CD4-positive, alpha-beta T cell treated with Interleukin-4 for 1 hour (primary cell): Measurements from ENCODE around the gene MAB21L3.

Experiments used
- DNase-seq, 2 donors: peaks; one replicate each; pipeline ENCODE4 v3.0.0-alpha.2; 2020 to 2022

Gene MAB21L3

DNA sequence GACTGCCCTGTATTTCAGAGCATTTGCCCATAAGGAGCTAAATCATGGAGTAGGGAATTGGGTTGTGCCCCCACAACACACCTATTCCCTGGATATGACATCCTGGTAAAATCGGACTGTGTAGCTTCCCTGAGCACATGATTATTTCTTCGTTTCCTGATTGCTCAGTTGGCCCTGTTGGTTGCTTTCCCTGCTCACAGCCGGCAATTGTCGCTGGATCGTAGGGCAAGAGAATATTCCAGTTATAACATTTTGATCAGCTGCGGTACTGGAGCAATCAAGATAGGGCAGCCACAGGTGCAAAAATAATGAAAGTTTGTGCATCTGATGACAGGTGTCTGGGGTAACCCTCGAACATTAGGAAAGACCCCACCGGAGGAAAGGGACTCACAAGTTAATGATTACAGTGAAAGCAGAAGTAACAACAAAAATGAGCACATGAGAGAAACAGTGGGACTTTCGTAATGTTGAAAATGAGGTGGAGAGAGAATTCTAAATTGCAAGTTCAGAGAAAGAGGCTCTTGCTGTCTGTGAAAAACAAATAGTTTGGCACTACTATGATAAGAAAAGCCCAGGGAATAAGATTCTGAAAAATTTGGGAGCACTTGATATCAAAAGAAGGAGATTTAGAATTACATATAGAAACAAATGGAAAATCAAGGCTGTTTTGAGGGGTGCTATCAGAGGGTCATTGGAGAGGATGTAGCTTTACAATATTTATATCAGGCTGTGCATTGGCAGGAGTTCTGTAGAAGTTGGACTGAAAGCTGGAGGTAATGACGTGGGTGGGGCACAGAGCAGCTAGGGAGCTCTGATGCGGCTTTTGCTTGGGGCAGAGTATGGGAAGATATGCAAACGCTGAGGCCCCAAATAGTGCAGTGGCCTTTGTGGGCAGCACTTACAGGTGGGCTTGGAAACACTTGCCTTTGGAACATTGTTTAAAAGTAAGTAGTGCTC lies at the start of gene MAB21L3:
Gene MAB21L3 (plus strand): TSS at position 833 of the 957 bp plus-strand sequence. CDS start 1,217 bp downstream, outside the sequence.
- no peak for DNase-seq

DNA sequence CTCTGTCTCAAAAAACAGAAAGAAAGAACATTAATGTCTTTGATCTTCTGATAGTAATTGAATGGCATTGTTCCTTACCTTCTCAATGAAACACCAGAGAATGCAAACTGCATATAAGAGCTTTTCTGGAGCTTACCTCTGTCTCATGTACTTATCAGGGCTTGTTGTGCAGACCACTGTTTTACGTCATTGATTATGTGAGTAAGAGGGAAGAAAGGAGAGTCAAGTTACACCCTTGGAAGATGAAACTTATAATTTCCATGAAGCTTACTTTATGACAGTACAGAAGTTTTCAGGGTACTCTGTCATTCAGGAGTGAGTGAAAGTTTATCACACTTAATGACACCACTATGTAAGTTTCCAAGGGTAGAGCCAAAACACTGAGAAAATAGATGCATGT lies 49.0 kb upstream of the MAB21L3 start:
- DNase-seq = no peak

DNA sequence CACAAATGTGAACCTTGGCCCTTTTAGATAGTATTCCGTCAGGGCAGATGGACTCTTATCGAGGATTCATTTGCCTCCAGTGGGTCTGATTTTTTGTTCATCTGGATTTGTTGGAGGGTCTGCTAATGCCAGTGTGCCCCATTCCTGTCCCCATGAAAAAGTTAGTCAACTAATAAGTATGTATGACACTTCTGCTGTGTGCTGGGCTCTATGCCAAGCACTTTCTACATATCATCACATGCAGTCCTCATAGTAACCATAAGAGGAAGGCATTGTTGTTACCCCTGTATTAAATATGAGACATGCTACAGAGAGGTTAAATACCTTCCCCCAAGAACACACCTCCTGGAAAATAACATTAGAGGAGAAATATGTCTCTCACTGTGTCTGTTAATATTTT lies 46.6 kb upstream of the MAB21L3 start:
- DNase-seq = no peak

DNA sequence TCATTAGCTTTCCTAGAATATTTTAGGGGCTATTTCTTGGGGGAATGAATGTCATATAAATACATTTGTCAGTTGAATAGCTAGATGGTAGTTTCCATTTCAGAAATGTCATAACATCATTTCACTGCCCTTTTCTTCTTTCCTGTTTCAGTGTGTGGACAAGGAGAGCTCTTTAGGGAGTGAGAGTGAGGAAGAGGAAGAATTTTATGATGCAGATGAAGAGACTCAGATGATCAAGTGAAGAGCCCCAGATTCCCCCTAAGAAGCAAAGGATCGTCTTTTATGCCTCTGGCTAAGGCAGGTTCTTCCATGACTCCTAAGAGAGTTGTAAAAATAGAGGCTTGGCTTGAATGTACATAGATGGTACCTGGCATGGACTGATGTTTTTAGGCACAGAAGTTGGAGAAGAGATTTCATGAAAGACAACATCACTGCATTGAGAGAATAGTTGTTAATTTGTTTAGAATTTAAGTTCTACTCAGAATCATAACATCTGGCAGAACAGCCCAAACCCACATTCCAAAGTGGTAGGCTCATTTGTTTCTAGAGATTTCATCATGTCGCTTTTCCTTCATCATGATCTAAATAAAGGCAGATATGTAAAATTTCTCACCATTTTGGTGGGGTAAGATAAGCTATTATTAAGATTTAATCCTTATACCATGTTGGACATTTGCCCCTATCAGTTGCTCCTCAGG lies 44.2 kb upstream of the MAB21L3 start:
- no peak for DNase-seq

DNA sequence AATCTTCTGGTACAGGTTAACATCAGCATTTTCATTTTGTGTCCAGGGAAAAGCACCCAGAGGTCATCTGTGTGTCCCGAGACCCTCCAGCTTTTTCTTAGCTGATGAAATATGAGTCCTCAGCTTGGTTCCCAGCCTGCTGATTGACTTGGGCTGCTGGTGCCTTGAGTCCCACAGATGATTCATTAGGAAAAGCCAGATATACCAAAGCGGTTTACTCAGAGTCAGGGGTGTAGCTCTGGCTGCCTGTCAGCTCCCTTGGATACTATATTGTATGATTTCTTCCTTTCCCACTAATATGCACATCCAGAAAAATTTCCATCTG lies 43.7 kb upstream of the MAB21L3 start:
- no peak for DNase-seq

DNA sequence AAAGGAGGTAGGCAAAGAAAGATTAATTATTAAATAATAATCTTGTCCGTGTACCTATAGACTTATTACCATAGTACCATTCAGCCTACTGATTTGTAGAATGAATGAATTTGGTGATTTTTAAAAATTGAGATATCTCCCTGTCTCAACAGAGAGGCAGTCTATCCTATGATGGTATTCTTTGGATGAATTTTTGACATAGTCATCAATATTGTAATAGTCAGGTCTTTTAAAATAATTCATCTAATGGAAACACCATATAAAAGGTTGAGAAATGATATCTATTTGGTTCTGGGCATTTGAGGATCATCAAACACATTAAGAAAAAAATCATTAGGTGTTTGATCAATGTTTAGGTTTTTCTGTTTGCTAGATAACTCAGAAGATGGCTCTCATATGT lies 35.6 kb upstream of the MAB21L3 start:
- no peak for DNase-seq

DNA sequence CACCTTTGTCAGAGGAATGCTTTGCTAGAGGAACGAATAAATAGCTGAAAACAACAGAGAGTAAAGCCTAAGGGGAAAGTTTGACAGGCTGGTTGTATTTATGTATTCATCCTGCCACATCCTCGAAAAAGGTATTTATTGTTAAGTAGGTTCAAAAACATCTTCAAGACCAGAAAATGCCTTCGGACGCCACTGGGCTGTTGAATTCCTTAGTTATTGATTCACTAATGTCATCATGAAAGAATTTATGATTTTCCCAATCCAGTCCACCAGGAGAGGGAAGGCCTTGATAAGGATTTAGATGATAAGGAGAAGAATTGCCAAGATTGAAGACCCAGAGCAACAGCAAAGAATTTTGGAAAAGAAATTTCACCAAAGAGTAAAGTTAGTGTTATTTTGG lies 35.2 kb upstream of the MAB21L3 start:
- no peak for DNase-seq

DNA sequence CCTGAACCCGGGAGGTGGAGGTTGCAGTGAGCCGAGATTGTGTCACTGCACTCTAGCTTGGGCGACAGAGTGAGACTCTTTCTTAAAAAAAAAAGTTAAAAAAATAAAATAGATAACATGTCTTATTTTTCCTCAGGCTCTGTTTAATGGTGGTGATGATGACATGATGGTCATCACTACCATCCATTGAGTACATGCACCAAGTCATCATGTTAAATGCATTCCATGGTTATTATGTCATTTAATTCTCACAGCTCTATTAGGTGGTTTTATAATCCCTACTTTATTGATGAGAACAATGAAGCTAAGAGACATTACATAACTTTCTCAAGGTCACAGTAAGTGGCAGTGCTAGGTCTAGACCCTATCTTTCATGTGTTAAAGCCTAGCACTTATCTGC lies 34.4 kb upstream of the MAB21L3 start:
- no peak for DNase-seq

DNA sequence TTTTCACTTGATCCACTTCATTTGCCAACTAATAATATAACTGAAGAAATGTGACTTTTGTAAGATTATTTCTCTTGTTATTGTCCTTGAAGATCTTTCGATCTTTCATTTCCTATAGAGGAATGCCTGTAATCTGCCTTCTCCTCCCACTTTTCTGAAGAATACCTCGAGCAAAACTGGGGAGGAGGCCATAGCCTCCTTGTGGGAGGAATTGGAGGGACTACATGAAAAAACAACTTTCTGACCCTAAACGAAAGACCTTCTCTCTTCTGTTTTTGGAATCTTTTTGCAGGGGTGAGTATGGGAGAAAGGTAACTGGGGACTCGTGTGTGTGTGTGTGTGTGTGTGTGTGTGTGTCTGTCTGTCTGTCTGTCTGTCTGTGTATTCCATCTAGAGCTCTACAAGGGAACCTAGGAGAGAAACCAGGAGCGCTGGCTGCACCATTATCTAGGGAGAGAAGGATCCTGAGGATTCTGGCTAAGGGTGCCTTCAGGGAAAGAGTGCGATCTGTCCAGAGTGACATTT lies 32.4 kb upstream of the MAB21L3 start:
- no peak for DNase-seq

DNA sequence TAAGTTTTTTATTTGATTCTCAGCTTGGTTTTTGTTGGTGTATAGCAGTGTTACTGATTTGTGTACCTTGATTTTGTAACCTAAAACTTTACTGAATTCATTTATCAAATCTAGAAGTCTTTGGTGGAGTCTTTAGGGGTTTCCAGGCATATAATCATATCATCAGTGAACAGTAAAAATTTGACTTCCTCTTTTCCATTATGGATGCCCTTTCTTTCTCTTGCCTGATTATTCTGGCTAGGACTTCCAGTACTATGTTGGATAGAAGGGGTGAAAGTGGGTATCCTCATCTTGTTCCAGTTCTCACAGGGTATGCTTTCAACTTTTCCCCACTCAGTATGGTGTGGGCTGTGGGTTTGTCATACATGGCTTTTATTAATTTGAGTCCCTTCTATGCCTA lies 23.6 kb upstream of the MAB21L3 start:
- DNase-seq = no peak

DNA sequence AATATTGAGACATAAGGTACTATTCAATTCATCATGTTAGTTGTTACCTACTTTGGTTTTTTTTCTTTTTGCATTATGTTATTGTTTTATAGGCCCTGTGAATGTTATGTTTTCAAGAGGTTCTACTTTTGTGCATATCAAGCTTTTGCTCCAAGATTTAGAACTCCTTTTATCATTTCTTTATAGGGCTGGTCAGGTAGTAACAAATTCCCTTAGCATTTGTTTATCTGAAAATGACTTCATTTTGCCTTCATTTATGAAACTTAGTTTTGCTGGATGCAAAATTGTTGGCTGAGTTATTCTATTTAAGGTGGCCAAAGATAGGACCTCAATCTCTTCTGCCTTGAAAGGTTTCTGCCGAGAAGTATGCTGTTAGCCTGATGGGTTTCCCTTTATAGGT lies 21.3 kb upstream of the MAB21L3 start:
- no peak for DNase-seq

DNA sequence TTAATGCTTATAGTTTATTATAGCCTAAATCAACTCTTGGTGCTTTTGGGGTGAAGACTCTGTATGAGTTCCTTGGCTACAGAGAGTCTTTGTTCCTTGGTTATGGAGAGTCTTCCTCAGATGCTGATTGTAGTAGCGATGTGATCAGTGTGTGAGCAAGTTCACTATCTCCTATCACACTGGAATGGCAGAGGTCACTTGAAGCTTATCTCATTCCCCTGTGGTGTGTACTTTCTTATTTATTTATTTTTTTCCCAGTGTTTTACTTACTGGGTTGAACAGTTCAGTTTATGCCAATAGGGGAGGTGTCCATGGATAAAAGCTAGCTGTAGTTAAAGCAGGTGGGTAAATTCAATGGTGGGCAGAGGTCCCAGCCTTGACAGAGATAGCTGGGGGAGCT lies 20.1 kb upstream of the MAB21L3 start:
- DNase-seq = no peak

DNA sequence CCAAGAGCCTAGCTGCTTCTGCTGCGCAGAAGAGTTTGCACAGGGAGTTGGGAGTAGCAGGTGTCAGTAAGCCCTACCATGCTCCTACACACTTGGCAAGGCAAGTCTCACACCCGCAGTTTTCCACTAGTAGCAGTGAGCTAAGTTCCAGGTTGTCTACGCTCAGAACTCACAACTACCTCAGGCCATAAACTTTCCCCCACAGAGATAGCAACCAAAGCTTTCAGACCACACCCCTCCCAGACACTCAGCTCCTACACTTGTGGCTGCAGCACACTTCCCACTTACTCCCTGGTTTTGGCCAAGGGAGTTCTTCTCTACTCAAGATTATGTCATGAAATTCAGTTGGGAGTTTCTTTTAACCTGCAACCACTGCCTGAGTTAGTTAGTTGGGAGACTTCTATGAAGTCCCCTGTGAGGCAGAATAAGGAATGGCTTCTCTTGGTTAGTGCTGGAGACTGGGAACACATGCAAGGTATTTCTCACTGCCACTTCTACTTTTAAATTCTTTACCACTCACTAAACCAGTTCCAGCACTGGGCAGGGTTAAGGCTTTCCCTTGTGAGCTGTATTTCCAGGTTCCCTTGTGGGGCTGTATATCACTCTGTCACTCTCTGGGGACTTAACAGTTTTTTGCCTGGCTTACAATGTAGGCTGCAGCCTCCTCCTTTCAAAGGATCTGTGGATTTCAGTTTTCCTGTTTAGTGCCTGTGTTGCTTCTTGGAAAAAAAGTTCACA lies 18.3 kb upstream of the MAB21L3 start:
- no peak for DNase-seq

DNA sequence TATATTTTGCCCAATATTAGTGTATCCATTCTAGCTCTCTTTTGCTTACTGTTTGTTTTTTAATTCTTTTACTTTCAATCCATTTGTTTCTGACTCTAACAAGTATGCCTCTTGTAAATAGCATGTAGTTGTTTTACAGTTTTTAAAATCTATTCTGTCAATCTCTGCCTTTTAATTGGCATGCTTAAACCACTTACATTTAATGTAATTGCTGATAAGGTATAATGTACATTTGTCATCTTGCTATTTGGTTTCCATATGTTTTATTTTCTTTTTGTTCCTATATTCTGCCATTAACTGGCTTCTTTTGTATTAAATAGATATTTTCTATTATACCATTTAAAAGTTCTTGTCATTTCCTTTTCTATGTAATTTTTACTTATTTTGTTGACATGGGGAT lies 16.2 kb upstream of the MAB21L3 start:
- DNase-seq = no peak

DNA sequence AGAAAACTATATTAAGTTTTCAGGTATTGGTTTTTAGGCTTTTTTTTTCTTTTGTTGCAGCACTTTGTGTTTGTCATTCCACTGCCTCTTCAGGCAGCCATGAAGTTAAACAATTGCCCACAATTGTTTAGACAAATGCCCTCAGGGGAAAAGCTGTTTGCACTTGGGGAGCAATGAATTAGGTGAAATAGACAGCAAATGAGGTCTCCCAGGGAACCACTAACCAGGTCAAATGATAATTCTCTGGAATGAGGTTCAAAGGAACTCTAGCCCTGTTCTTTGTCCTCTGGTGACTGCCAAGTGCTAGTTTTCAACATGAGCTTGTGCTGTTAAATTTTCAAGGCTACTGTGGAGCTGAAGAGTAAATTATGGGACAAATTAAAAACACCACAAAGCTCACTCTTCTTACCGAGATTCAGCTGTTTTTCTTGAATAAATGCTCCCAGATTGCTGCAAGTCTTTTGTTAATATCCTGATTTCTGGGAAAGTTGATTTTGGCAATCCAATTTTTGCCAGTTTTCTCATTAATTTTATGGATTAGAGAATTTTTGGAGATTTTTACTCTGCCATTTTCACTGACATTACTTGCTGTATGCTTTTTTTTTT lies 15.1 kb upstream of the MAB21L3 start:
- DNase-seq = no peak

DNA sequence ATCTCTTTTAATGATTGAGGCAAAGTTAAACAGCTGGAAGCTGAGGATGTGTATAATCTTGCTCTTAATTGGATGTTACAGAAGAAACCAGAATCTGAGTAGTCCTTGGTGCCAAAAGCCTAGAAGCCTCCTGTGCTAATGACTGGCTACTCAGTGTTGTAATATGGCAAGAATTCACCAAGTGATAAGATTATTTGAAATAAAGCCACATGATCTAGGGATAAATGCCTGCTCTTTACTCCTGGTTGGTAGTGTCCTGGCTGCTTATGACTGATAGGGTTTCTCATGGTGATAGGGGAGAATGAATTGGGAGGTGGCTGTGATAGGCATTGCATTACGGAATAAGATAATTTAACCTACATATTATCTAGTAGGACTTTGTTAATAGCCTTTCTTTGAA lies 13.6 kb upstream of the MAB21L3 start:
- DNase-seq = no peak

DNA sequence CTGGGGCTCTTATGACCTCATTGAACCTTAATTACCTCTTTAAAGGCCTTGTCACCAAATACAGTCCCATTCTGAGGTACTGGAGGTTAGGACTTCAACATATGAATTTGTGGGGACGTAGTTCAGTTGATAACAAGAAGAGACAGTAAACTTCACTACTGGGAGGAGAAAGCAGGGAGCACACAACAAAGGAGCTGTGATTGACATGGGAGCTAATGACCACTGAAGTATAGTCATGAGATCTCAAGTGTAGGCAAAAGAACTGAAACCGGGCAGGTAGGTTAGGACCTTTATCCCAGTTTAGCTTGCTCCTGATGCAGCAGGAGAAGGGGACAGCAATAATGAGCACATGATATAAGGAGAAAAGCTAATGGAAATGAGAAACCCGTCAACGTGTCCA lies 11.8 kb upstream of the MAB21L3 start:
- no peak for DNase-seq

DNA sequence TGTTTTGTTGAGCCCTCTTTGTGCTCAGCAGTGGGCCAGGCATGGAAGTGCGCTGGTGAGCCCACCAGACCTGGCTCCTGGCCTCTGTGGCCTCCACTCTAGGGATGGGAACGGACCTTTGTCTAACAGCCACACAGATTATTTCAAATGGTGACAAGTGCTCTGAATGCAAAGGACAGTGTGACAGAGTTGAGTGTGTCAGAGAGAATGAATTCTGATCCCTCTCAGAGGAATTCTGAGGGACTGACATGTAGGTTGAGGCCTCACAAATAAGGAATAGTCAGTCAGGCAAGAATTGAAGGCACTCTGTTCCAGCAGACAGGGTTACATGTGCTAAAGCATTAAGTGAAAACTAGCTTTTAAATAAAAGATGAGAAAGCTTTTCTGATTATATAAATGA lies 11.3 kb upstream of the MAB21L3 start:
- DNase-seq = no peak

DNA sequence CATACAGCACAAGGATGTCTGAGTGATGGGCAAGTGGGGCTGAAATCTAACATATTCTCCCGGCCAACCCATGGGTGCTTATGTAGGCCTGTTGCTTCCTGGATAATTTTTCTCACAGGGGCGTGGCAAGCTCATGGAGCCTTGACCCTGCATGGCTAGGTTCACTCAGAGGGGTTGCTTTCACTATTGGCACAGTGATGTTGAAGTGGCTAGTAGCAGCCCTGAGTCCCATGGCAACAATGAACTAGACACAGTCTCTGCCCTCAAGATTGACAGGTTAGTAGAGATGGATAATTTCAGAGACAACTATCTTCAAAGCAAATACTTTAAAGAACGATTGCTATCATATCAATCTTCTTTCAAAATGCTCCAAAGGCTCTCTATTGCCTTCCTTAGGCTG lies 6.5 kb upstream of the MAB21L3 start:
- no peak for DNase-seq

DNA sequence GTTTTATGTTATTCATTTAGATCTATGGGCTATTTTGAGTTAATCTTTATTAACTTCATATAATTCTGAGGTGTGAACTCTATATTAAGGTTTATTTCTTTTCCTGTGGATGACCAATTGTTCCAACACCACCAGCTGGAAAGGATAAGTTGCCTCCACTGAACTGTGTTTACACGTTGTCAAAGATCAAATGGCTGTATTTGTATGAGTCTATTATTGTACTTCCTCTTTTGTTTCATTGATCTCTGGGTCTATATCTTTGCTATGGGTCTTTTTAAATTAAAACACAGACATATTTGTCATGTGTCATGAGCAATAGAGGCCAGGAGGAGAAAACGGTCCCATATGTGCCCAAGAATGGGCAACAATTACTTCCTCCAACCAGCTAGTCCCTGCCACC lies 5.2 kb upstream of the MAB21L3 start:
- no peak for DNase-seq

DNA sequence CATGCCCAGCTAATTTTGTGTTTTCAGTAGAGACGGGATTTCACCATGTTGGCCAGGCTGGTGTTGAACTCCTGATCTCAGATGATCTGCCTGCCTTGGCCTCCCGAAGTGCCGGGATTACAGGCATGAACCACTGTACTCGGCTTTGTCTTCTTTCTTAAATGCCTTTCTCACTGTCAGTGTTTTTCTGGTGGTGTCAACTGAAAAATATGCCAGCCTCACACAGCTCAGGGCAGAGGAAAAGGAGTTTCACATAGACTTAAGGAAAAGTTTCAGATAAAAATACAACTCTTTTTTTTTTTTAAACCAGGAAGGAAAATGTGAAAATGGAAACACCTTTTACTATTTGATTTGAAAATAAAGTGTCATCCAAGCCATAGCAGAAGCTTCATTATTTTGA lies 4.6 kb upstream of the MAB21L3 start:
- DNase-seq = no peak

DNA sequence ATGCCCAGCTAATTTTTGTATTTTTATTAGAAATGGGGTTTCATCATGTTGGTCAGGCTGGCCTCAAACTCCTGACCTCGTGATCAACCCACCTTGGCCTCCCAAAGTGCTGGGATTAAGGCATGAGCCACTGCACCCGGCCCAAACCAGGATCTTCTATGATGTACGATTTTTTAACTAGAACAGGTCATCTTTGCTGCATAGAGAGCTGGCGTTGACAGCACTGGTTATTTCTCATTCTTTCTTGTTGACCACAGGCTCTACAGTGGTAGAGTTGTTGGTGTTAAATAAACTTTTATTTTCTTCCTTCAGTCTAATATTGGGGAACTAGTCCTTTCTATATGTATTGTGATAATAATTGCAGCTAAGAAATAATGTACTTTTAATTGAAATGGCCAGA lies 3.8 kb upstream of the MAB21L3 start:
- DNase-seq = no peak

DNA sequence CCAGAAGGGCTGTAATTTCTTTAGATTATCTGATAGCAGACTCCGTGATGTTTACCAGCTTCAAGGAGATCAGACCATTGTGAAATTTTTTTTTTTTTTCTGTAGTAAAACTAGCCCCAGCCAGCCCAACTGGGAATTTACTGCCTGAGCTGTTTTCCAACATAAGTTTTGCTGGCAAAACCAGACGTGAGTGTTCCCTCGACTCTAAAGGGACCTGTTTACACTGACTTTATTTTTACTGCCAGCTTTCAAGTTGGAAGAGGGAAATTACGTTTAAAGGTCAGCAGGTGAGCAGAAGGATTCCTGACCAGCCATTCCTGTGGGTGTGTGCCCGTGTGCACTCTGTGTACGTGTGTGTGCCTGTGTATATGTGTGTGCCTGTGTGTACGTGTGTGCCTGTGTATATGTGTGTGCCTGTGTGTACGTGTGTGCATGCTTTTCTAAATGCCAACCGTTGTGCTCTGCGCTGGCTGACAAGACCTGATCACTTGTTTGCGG lies 374 bp downstream of the MAB21L3 start:
- DNase-seq = no peak
